Renal cortical epithelial cell (primary cell): ENCODE results near the gene VPS35. TPM values are rescaled to one million over a fixed set of nuclear protein-coding genes. Genes with fewer than 3 reads are reported as not detected.
"Not testable (repeated sequence)": the region's sequence is repeated elsewhere in the genome, so short reads cannot be mapped to it uniquely, and the experiment has no call there.

Source experiments
- DNase-seq: peaks from one replicate; pipeline ENCODE4 v3.0.0-alpha.2; 2011; ENCODE audit warnings: low read depth
- total RNA-seq: library from RNA; depleted of rRNA; stranded (reverse); fragments of >200 nt; gene quantifications from 2 replicates; pipeline ENCODE4 v1.2.3, GENCODE V29; 2014

The VPS35 gene
- total RNA-seq, 1 donor from 2014 or later = 195 TPM

- DNase-seq = no peak
Measured at GRCh38 chr16:46712911-46713310, 23.9 kb upstream of the VPS35 start.

DNA sequence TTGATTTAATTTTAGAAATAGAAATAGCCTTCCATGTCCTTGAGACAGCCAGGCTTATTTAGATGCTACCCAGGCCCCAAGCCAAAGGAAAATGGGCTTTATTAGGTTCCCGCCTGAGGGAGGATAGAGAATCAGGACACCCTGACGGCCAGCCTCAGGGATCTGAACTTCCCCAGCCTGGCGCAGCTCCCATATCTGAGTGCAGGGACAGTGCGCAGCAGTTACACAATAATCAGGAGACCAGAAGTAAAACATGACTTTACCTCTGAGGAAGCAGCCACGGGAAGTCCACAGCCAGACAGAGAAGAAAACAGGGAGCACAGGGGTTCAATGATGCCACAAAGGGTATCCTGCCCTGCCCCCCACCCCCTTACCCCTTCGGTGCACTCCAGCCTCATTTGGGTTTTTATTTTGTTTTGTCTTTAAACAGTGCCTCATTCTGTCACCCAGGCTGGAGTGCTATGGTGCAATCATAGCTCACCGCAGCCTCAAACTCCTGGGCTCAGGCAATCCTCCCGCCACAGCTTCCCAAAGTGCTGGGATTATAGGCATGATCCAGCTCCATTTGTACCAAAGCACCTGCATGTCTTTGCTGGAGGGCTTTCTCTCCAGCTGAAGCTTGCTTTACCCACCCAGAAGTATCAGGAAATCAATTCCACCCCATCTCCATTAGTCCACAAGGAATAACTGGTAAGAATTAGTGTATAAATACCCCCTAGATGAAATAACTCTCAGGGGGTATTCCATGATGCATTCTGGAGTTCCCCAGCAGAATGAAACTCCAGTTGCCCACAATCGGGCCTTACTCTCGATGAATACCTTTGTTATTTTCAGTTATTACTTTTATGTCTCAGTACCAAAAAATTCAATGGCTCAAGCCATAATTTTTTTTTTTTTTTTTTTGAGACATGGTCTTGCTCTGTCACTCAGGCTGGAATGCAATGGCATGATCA lies 22.4 kb upstream of the VPS35 start:
- no peak for DNase-seq

GRCh38 chr16:46709469-46710005 lies 20.6 kb upstream of the VPS35 start:
- no peak for DNase-seq

GRCh38 chr16:46706642-46707041 lies 17.7 kb upstream of the VPS35 start:
- DNase-seq = no peak

GRCh38 chr16:46702030-46702429 lies 13.1 kb upstream of the VPS35 start:
- DNase-seq = no peak

DNA sequence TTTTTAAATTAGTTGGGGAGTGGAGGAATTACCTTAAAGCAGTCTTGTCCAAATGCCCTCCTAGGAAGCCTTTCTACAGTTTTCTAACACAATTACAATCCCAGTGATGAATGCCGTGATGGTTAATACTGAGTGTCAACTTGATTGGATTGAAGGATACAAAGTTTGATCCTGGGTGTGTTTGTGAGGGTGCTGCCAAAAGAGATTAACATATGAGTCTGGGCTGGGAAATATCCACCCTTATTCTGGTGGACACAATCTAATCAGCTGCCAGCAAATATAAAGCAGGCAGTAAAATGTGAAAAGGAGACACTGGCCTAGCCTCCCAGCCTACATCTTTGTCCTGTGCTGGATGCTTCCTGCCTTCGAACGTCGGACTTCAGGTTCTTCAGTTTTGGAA lies 12.6 kb upstream of the VPS35 start:
- DNase-seq = no peak

GRCh38 chr16:46700048-46700447 lies 11.1 kb upstream of the VPS35 start:
- DNase-seq = no peak

DNA sequence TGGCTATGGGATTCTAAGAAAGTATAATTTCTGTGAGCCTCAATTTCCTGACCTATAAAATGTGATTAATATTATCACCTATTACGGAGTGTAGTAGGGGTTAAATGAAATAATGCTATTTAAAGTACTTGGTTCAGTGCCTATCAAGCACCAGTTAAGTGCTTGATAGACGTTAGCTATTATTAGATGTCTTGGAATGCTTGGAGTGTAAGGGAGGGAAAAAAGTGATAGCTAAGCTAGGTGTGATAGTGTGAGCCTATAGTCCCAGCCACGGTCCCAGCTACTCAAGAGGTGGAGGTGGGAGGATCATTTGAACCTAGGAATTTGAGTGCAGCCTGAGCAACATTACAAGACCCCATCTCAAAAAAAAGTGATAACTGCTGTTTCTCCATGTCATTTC lies 8.0 kb upstream of the VPS35 start:
- no peak for DNase-seq

DNA sequence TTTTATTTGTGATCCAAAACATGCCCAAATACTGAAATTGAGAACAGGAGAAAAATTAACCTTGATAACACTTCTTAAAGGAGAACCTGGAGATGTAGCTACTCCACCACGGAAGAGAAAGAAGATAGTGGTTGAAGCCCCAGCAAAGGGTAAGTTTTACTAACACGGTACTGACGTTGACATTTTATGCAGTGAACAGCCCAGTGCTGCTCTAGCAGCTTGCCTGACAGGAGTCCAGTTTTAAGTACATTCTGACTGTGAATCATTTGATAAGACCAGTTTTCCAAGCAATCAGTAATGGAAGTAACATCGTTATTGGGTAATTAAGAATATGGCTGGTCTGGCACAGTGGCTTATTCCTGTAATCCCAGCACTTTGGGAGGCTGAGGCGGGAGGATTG lies 7.0 kb upstream of the VPS35 start:
- no peak for DNase-seq

- DNase-seq = no peak
Measured at GRCh38 chr16:46693598-46693997, 4.6 kb upstream of the VPS35 start.

- no peak for DNase-seq
Measured at GRCh38 chr16:46691726-46692125, 2.7 kb upstream of the VPS35 start.

DNA sequence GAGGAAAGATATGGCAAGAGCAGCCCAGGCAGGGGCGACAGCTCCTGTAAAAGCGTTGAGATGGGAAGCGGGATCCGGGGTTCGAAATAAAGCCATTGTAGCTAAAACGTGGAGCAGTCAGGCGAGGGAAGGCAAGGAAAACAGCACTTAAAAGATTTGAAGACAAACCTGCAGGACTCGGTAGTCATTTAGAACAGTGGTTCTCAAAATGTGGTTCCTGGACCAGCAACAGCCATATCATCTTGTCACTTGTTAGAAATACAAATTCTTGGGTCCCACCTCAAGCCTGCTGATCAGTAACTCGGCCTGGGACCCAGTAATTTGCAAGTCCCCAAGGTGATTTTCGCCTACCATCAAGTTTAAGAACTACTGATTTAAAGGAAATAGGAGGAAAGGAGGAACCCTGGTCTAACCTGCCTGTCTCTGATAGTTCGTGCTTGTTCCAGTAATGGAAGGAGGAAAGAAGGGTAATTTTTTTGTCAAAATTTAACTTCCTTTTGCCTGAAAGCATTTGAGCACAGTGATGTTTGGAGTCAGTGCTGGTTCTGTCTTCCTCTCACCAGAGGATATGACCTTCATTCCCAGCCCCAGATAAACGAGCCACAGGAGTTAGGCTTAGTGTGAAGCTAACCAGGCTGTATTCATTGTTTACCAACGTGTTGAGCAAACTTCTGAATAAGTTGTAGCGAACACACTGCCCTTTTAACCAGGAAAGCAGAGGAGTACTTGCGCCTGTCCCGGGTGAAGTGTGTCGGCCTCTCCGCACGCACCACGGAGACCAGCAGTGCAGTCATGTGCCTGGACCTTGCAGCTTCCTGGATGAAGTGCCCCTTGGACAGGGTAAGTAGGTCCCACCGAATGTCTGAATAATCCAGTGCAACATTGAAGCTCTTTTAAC lies 1.6 kb upstream of the VPS35 start:
- DNase-seq = peak; percentile 31

DNA sequence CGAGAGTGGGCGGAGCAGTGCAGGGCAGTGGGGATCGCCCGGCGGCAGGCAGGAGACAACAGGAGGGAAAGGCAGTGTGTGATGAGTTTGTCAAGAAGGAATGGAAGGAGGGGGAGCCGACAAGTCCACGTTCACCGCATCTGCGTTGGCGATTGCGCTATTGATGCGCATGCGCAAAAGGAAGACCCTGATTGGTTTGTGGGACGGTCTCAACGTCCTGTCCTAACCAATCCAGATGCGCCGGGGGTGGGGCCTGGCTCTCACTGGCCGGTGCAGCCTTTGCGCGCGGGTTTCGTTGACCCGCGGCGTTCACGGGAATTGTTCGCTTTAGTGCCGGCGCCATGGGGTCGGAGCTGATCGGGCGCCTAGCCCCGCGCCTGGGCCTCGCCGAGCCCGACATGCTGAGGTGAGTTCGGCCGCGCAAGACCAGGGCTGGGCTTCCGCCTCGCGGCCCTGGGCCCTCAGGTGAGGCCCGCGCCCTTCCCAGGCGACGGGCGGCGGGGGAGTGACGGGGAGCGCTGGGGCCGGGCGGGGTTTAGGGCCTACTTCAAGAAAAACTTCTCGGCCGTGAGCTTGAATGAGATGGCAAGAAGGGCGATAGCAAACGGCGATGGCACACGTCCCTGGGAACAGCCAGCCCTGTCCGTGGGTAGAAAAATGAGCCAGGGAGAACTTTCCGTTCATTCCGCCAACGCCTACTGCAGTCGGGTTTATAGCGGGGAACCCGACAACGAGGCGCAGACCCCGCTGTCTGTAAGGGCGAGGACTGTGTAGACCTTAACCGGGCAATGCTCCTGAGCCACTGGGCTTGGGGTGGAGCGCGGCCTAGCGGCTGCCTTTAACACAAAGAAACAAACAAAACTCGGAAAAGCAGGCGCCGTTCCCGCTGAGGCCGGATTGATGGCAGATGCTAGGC lies 645 bp upstream of the VPS35 start, which contains the start of gene ORC6:
Gene ORC6 (plus strand): TSS at position 295 of the 916 bp plus-strand sequence. CDS start 47 bp downstream, at position 342.
- DNase-seq = peak; percentile 51

DNA sequence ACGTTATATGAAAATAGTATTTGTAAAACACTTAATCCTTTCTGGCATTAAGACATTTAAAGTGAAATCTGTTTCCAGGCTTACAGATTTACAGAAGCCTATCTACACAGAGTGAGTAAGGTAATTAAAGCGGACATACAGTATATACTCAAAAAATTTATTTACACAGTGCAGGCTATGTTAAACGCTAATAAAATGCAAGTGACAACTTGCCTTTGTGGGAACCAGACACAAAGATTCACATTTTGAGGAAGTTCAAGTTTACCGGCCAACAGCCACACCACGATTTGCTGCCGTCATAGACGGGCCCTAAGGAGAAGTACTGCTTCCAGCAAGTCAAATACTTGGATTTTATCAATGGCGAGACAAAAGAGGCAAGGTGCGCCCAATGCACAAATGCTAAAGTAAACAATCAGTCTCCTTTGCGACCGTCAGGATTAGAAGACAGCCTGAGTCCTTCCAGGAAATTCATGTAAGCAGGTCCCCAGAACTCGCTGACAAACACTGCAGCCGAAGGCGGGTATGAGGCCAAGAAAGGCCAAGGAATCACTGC lies 801 bp downstream of the VPS35 start:
- DNase-seq = peak; percentile 21

DNA sequence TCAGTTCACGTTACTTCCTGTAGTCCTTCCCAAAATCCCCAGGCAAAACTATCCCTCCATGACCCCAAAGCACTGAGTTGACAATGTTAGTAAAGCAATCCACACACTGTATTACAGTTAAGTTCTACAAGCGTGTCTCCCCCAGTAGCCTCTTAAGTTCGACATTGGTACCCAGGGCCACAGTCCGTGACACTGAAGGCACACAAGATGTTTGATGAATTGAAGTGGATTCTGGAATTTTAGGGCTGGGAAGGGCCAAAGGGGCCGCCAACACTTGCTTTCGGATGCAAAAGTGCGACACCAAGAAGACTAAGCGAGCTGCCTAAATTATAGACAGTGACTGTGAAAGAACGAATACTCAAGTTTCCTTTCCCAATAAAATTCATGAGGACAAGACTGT lies 1.5 kb downstream of the VPS35 start:
- DNase-seq = no peak

DNA sequence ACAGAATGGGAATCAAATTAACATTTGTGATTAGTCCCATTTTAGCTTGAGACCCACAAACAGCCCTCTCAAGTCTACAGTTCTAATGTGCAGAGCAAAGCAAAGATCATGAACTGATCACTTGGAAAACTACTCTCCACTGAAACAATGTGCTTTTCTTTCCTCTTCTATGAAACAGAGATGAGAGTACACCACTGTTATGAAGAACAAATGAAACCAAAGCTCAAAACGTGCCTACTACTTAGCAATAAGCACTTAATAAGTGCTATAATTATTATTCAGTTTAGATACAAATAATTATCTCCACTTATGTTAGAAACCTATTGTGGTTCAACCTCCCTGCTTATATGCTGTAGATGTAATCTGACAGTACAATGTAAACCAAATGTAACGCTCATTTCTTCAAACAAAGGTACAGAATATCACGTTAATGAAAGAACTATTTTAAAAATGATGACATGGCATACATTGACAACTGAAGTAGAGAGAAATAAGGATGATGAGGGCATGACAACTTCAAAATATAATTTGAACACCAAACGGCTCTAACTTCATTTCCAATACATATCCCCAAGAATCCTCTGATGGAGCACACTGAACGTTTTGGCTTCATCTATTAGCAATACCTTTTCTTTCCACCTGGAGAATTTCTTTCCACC lies 2.0 kb downstream of the VPS35 start:
- no peak for DNase-seq

GRCh38 chr16:46681867-46682266 lies 7.1 kb downstream of the VPS35 start:
- not testable (repeated sequence) for DNase-seq

- DNase-seq = not testable (repeated sequence)
Measured at GRCh38 chr16:46677943-46678342, 11.0 kb downstream of the VPS35 start.

GRCh38 chr16:46673320-46674013 lies 15.5 kb downstream of the VPS35 start:
- DNase-seq = peak; percentile 66

DNA sequence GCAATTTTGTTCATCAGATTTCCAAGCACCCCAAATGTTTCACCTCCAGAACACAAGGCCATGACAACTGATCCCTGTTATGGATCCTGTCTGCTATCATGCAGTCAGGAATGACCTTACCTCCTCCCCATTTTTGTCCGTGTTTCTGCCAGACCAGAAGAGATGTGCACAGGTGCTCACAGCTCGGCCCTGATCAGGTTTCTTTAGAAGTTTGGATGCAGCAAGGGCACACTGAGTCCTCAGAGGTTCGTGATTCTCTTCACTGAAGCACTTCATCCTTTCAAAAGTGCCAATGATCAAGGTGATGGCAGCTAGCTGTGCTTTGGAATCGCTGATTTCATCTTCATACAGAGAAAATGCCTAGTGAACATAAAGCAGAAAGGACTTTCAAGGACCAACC lies 26.9 kb downstream of the VPS35 start:
- no peak for DNase-seq
